ENCODE measurements around the gene ASAP3. TPM values are rescaled to one million over a fixed set of nuclear protein-coding genes. Genes with fewer than 3 reads are reported as not detected.

Gene ASAP3
- total RNA-seq, 1 donor from 2014 or later, result 31.1 TPM

DNA sequence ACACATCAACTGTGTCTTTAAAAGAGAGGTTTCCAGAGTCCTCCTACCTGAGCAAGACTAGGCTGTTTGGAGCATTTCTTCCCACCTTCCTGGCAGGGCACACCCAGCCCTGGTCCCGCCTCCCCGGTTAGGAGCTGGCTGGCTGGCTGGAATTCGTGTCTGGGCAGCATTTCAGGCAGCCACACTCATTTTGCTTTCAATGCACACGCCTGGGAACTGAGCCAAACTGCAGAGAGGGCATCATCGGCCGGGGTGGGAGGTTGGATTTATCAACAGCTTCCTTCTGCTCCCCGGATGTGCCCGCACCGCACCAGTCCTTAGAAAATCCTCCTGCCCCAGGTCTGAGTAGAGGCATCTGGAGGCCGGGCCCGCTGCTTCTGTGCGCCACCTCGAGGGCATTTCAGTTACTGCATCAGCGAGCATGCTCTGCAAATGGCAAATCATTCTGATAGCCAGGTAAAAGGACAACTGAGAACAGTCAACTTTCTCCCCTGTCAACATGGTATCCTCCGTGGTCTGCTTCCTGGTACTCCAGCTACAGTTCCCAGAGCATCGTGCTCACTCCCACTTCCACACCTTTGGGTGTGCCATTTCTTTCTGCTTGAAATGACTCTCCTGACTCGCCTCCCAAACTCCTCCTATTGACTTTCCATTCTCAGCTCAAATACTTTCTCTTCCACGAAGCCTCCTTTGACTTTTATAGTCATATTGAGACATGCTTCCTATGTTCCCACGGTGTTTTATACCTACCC, 80.1 kb downstream of the ASAP3 start:
- Mint-ChIP-seq H3K9me3 (ENCODE audit: unreplicated experiment) (no peaks in the 10 kb centered on the region), H3K36me3 (ENCODE audit: unreplicated experiment) (no peaks in the 10 kb centered on the region), H3K4me3 (ENCODE audit: unreplicated experiment) (peak overlapping the region; percentile 38), H3K27me3 (ENCODE audit: unreplicated experiment) (no peaks in the 10 kb centered on the region), H3K27ac (ENCODE audit: unreplicated experiment) (peak overlapping the region; percentile 89), H3K4me1 (ENCODE audit: unreplicated experiment) (no peaks in the 10 kb centered on the region)
- DNase-seq (ENCODE audit: extremely low spot score, unreplicated experiment), result peak; percentile 96
- TF ChIP-seq, protein P1, sequence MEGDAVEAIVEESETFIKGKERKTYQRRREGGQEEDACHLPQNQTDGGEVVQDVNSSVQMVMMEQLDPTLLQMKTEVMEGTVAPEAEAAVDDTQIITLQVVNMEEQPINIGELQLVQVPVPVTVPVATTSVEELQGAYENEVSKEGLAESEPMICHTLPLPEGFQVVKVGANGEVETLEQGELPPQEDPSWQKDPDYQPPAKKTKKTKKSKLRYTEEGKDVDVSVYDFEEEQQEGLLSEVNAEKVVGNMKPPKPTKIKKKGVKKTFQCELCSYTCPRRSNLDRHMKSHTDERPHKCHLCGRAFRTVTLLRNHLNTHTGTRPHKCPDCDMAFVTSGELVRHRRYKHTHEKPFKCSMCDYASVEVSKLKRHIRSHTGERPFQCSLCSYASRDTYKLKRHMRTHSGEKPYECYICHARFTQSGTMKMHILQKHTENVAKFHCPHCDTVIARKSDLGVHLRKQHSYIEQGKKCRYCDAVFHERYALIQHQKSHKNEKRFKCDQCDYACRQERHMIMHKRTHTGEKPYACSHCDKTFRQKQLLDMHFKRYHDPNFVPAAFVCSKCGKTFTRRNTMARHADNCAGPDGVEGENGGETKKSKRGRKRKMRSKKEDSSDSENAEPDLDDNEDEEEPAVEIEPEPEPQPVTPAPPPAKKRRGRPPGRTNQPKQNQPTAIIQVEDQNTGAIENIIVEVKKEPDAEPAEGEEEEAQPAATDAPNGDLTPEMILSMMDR (IDR thresholded peaks at IDR 0.05), result peak; percentile 97

DNA sequence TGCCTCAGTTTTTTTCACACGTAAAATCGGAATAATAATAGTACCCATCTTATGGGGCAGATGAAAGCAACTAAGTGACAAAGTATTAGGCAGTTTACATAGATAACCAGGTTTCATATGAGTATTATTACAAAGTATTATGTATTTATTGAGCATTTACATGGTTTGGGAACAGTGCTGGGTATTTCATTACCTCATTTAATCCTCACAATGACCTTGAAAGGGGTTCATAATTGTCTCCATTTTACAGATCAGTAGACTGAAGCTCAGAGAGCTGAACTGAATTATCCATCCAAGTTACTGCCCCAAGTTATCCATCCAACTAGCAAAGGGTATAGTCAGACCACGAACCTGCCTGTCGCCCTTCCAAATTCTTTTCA, 80.6 kb downstream of the ASAP3 start:
- TF ChIP-seq, protein P1 (IDR thresholded peaks at IDR 0.05), result no peak
- Mint-ChIP-seq H3K27ac (ENCODE audit: unreplicated experiment) (peak overlapping the region; percentile 89), H3K27me3 (ENCODE audit: unreplicated experiment) (no peaks in the 10 kb centered on the region), H3K4me3 (ENCODE audit: unreplicated experiment) (peak overlapping the region; percentile 38), H3K36me3 (ENCODE audit: unreplicated experiment) (no peaks in the 10 kb centered on the region), H3K9me3 (ENCODE audit: unreplicated experiment) (no peaks in the 10 kb centered on the region), H3K4me1 (ENCODE audit: unreplicated experiment) (no peaks in the 10 kb centered on the region)
- no peak for DNase-seq (ENCODE audit: extremely low spot score, unreplicated experiment)

DNA sequence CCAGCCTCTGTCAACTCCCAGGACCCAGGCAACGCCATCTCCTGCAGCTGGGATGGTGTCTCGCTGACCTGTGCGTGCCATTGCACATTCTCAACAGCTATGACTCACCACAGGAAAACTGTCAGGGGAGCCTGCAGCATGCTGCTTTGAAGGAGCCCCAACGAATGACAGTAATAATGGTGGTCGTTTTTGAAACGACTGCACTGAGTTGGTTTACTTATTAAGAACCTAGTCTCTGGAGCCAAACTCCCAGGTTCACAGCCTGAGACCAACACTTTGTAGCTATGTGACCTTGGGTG, 81.0 kb downstream of the ASAP3 start:
- TF ChIP-seq, protein P1 (IDR thresholded peaks at IDR 0.05), result no peak
- Mint-ChIP-seq H3K9me3 (ENCODE audit: unreplicated experiment) (no peaks in the 10 kb centered on the region), H3K4me1 (ENCODE audit: unreplicated experiment) (no peaks in the 10 kb centered on the region), H3K27ac (ENCODE audit: unreplicated experiment) (peak overlapping the region; percentile 89), H3K4me3 (ENCODE audit: unreplicated experiment) (peak overlapping the region; percentile 35), H3K36me3 (ENCODE audit: unreplicated experiment) (no peaks in the 10 kb centered on the region), H3K27me3 (ENCODE audit: unreplicated experiment) (no peaks in the 10 kb centered on the region)
- DNase-seq (ENCODE audit: extremely low spot score, unreplicated experiment), result peak; percentile 87

GRCh38 chr1:23402286-23403037, 81.5 kb downstream of the ASAP3 start:
- H3K4me1 Mint-ChIP-seq (ENCODE audit: unreplicated experiment), result no peaks in the 10 kb centered on the region
- H3K36me3 Mint-ChIP-seq (ENCODE audit: unreplicated experiment), result no peaks in the 10 kb centered on the region
- TF ChIP-seq, protein P1 (IDR thresholded peaks at IDR 0.05), result no peak
- H3K9me3 Mint-ChIP-seq (ENCODE audit: unreplicated experiment), result no peaks in the 10 kb centered on the region
- no peaks in the 10 kb centered on the region for H3K27me3 Mint-ChIP-seq (ENCODE audit: unreplicated experiment)
- peak overlapping the region; percentile 89 for H3K27ac Mint-ChIP-seq (ENCODE audit: unreplicated experiment)
- H3K4me3 Mint-ChIP-seq (ENCODE audit: unreplicated experiment), result no peak overlapping the region
- DNase-seq (ENCODE audit: extremely low spot score, unreplicated experiment), result no peak

DNA sequence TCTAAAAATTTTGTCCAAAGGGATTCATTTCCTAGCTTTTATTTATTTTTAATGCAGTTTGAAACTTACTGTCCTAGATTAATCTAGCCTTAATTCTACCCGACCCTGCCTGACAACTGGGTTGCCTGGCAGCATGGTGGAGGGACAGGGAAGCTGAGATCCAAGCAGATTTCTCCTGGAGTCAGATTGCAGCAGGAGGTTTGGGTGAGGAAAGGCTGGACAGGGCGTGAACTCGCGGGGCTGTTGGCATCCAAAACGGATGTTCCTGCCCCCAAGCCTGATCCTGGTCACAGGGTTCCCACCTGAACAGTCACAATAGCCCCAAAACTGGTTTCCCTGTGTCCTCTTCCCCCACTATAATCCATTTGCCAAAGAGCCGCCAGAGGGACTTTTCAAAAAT, 82.7 kb downstream of the ASAP3 start:
- TF ChIP-seq, protein P1 (IDR thresholded peaks at IDR 0.05), result no peak
- no peak for DNase-seq (ENCODE audit: extremely low spot score, unreplicated experiment)
- Mint-ChIP-seq H3K4me1 (ENCODE audit: unreplicated experiment) (no peaks in the 10 kb centered on the region), H3K9me3 (ENCODE audit: unreplicated experiment) (no peaks in the 10 kb centered on the region), H3K4me3 (ENCODE audit: unreplicated experiment) (no peak overlapping the region), H3K27ac (ENCODE audit: unreplicated experiment) (peak overlapping the region; percentile 89), H3K27me3 (ENCODE audit: unreplicated experiment) (no peaks in the 10 kb centered on the region), H3K36me3 (ENCODE audit: unreplicated experiment) (no peaks in the 10 kb centered on the region)
